GM19324 (cell line): ENCODE results near the gene CREBBP.

Experiments
- ATAC-seq: cut with Tn5 transposase; IDR thresholded peaks from one replicate; pipeline ENCODE4 v1.9.1; 2021; ENCODE audit warnings: mild to moderate bottlenecking, moderate library complexity; ENCODE audit not compliant: unreplicated experiment, low FRiP score

CREBBP gene

DNA sequence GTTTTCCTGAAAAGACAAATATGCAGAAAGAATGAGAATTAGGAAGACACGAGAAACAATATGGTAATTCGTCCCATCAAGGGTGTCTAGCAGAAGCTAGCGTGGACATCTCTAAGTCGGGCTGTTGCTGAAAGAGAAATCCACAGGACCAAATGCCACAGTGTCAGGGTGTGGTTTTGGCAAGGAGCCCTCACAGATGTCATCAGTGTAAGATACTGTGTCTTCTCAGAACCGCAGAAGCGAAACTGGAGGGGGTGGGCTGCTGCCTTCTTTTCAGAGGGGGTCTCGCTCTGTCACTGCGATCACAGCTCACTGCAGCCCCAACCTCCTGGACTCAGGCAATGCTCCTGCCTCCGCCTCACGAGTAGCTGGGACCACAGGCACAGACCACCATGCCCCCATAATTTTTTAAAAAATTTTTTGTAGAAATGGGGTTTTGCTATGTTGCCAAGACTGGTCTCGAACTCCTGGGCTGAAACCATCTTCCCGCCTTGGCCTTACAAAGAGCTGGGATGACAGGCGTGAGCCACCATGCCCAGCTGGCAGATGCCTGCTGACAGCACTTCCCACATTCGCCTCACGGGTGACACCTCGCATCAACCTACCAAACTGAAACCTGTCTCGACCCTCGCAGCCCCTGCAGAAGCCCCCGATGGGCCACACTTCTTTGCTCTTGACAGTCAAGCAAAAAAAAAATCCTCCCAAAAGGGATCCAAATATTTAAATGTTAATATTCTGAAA lies 189.4 kb downstream of the CREBBP start:
- no peak for ATAC-seq

- peak; percentile 56 for ATAC-seq
Measured at GRCh38 chr16:3690470-3690928, 190.0 kb downstream of the CREBBP start.

DNA sequence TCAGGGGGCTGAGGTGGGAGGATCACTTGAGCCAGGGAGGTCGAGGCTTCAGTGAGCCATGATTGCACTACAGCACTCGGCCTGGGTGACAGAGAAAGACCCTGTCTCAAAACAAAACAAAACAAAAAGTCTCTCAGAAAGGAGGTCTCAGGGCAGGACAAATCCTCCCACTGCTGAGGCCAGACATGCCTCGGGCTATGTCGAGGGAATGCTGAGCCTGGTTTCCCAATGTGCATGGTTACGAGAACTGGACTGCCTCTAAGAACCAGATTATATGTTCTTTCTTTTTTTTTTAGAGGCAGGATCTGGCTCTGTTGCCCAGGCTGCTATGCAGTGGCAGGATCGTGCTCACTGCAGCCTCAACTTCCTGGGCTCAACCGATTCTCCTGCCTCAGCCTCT lies 190.8 kb downstream of the CREBBP start:
- no peak for ATAC-seq

GRCh38 chr16:3687792-3688191 lies 192.7 kb downstream of the CREBBP start:
- ATAC-seq = no peak

GRCh38 chr16:3687021-3687420 lies 193.5 kb downstream of the CREBBP start:
- ATAC-seq = no peak

- no peak for ATAC-seq
Measured at GRCh38 chr16:3681206-3681605, 199.3 kb downstream of the CREBBP start.

GRCh38 chr16:3677994-3678393 lies 202.5 kb downstream of the CREBBP start:
- no peak for ATAC-seq

DNA sequence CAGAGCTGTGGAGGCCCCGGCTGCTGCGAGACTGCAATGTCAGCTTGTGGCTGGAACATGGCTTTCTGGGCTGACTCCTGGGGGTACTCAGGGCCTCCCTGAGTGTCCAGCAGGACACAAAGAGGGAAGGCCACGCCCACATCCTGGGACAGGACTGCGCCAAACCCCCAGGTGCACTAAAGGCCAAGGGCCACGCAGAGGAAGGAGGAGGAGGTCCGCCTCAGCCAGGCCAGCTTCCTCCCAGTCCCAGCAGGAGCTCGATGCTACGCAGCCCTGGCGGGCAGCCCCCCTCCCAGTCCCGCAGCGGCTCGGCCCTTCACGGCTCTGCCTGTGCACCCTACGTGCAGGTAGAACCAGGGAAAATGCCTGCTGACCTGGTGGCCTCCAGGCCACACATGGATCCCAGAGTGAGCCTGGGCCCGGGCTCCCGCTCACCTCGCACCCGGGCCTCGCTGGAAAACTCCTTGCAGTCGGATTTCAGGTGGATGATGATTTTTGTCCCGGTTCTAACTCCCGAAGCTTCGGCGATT lies 204.8 kb downstream of the CREBBP start:
- no peak for ATAC-seq
